OCI-LY3 (cell line): ENCODE results near the gene SLC5A3.

Source experiments
- EZH2phosphoT487 ChIP-seq: fragments of 200-600 bp; shearing (Covaris generic); IDR thresholded peaks from 2 replicates; pipeline ENCODE4 v1.6.1; 2018; ENCODE audit warnings: antibody characterized with exemption, mixed run types, low read depth
- TF ChIP-seq, protein P1 (sequence below): fragments of 200-600, 300-600 bp; sonication (generic); IDR thresholded peaks from 2 replicates; pipeline ENCODE4 v1.5.1; 2014; ENCODE audit warnings: antibody characterized with exemption, low read length, low read depth

DNA sequence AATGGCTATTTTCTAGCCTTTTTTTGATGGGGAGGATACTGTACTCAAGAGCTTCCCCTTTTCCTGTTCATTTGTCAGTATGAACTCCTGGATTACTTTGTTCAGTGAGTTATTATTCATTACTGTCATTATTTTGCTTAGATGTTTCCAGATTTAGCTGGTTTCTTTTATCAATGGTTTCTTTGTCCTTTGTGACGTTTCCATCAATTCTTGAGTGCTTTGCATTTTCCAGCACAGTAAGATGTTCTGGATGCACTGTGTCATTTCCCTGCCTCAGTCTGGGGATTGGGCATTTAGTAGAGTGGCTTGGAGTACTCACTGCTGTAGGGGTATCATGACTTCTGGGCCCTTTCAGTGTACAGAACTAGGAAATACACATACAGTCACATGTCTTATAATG, 34.2 kb downstream of the SLC5A3 start:
- TF ChIP-seq, protein P1, sequence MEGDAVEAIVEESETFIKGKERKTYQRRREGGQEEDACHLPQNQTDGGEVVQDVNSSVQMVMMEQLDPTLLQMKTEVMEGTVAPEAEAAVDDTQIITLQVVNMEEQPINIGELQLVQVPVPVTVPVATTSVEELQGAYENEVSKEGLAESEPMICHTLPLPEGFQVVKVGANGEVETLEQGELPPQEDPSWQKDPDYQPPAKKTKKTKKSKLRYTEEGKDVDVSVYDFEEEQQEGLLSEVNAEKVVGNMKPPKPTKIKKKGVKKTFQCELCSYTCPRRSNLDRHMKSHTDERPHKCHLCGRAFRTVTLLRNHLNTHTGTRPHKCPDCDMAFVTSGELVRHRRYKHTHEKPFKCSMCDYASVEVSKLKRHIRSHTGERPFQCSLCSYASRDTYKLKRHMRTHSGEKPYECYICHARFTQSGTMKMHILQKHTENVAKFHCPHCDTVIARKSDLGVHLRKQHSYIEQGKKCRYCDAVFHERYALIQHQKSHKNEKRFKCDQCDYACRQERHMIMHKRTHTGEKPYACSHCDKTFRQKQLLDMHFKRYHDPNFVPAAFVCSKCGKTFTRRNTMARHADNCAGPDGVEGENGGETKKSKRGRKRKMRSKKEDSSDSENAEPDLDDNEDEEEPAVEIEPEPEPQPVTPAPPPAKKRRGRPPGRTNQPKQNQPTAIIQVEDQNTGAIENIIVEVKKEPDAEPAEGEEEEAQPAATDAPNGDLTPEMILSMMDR, result no peak
- TF ChIP-seq EZH2phosphoT487, result no peak
